ENCODE data around the gene PDCD7.

DNA sequence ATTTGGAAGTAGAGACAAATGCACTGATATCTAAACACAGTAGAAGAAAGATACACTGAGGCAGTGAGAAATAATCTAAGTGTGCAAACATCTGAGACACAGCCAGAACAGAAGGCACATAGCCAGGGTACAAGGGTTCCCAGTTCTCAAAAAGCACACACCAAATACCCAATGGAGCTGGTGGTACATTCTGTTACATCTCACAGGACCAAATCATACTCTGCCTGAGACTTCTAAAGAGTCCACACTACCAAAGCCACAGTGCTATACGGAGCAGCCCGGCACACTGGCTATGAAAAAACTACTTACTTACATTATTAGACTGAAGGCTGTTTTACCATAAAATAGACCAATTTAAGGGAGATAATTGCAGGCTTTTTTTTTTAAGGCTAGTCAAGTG is 32.3 kb upstream of the PDCD7 start:
- TF ChIP-seq, protein P1, sequence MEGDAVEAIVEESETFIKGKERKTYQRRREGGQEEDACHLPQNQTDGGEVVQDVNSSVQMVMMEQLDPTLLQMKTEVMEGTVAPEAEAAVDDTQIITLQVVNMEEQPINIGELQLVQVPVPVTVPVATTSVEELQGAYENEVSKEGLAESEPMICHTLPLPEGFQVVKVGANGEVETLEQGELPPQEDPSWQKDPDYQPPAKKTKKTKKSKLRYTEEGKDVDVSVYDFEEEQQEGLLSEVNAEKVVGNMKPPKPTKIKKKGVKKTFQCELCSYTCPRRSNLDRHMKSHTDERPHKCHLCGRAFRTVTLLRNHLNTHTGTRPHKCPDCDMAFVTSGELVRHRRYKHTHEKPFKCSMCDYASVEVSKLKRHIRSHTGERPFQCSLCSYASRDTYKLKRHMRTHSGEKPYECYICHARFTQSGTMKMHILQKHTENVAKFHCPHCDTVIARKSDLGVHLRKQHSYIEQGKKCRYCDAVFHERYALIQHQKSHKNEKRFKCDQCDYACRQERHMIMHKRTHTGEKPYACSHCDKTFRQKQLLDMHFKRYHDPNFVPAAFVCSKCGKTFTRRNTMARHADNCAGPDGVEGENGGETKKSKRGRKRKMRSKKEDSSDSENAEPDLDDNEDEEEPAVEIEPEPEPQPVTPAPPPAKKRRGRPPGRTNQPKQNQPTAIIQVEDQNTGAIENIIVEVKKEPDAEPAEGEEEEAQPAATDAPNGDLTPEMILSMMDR (conservative IDR thresholded peaks at IDR 0.05), result no peak
- no peak for TF ChIP-seq EZH2 (IDR thresholded peaks at IDR 0.05; ENCODE audit: low read depth)
